Measurements from ENCODE around the gene CNOT4.
"Not testable (repeated sequence)": the region's sequence is repeated elsewhere in the genome, so short reads cannot be mapped to it uniquely, and the experiment has no call there.

Gene CNOT4

GRCh38 chr7:135326636-135327280, 183.1 kb downstream of the CNOT4 start:
- DNase-seq (ENCODE audit: low spot score) = no peak

- DNase-seq (ENCODE audit: low spot score) = no peak
Observed at GRCh38 chr7:135322571-135323340, 187.1 kb downstream of the CNOT4 start.

GRCh38 chr7:135321556-135321955, 188.3 kb downstream of the CNOT4 start:
- DNase-seq (ENCODE audit: low spot score) = no peak

GRCh38 chr7:135320953-135321352, 188.9 kb downstream of the CNOT4 start:
- not testable (repeated sequence) for DNase-seq (ENCODE audit: low spot score)

GRCh38 chr7:135320268-135320667, 189.6 kb downstream of the CNOT4 start:
- no peak for DNase-seq (ENCODE audit: low spot score)

GRCh38 chr7:135317676-135318325, 192.1 kb downstream of the CNOT4 start:
- DNase-seq (ENCODE audit: low spot score) = no peak

GRCh38 chr7:135316648-135317313, 193.1 kb downstream of the CNOT4 start:
- no peak for DNase-seq (ENCODE audit: low spot score)

GRCh38 chr7:135313971-135314370, 195.9 kb downstream of the CNOT4 start:
- DNase-seq (ENCODE audit: low spot score) = no peak
